ENCODE measurements around the gene TNFRSF12A. TPM values are rescaled to one million over a fixed set of nuclear protein-coding genes. Genes with fewer than 3 reads are reported as not detected.

TNFRSF12A gene
- total and polyA plus RNA-seq, 7 donors, result 69.5 to 889 (median 164) TPM

- no peaks in the 10 kb centered on the region for H3K9me3 ChIP-seq
- TF ChIP-seq CTCF (IDR thresholded peaks at IDR 0.05), result peak; percentile 33
- H3K27ac ChIP-seq, result peak overlapping the region; percentile 100
- WGBS, 3 donors, result 9 to 10% (median 9%) methylated on average over 21 to 25 of the region's 25 CpGs
- H3K36me3 ChIP-seq (ENCODE audit: insufficient read depth in 1 of 2, low read depth in 1 of 2), result peaks cover 0 to 15% of the 10 kb centered on the region in 2 donors
- DNase-seq (peak; percentile 90 to 96), ATAC-seq (peak; percentile 55 to 65 (median 60))
- H3K4me1 ChIP-seq, result peaks cover 31% of the 10 kb centered on the region
- peak overlapping the region; percentile 94 for H3K4me3 ChIP-seq
- intact Hi-C loops (cut with DNase I), result no loop called here
- H3K27me3 ChIP-seq (ENCODE audit: insufficient read depth in 3 of 3, low read length in 2 of 3), result peaks cover 0 to 18% (median 1%) of the 10 kb centered on the region in 3 donors
These were observed 1.5 kb downstream of the TNFRSF12A start for GRCh38 chr16:3021449-3022207.

GRCh38 chr16:3022208-3022683 is 2.1 kb downstream of the TNFRSF12A start:
- WGBS, 3 donors, result 9 to 23% (median 12%) methylated on average over 8 of the region's 8 CpGs
- peak; percentile 95 for DNase-seq
- peaks cover 0 to 22% of the 10 kb centered on the region in 2 donors for H3K36me3 ChIP-seq (ENCODE audit: insufficient read depth in 1 of 2, low read depth in 1 of 2)
- peaks cover 31% of the 10 kb centered on the region for H3K4me1 ChIP-seq
- ATAC-seq, result peak; percentile 45 to 67 (median 52)
- no peak for TF ChIP-seq CTCF (IDR thresholded peaks at IDR 0.05)
- H3K27ac ChIP-seq, result peak overlapping the region; percentile 100
- intact Hi-C loops (cut with DNase I), result no loop called here
- no peaks in the 10 kb centered on the region for H3K9me3 ChIP-seq
- H3K27me3 ChIP-seq (ENCODE audit: insufficient read depth in 3 of 3, low read length in 2 of 3), result peaks cover 0 to 16% (median 1%) of the 10 kb centered on the region in 3 donors
- H3K4me3 ChIP-seq, result peak overlapping the region; percentile 94

GRCh38 chr16:3022684-3023414 is 2.7 kb downstream of the TNFRSF12A start:
- H3K36me3 ChIP-seq (ENCODE audit: insufficient read depth in 1 of 2, low read depth in 1 of 2), result peaks cover 0 to 25% of the 10 kb centered on the region in 2 donors
- ATAC-seq, result peak; percentile 4 to 36 (median 27)
- H3K4me1 ChIP-seq, result peaks cover 31% of the 10 kb centered on the region
- no peaks in the 10 kb centered on the region for H3K9me3 ChIP-seq
- 12 to 37% (median 19%) methylated on average over 6 to 8 of the region's 8 CpGs for WGBS, 3 donors
- peak; percentile 74 to 84 for DNase-seq
- peak overlapping the region; percentile 100 for H3K27ac ChIP-seq
- H3K4me3 ChIP-seq, result peak overlapping the region; percentile 94
- H3K27me3 ChIP-seq (ENCODE audit: insufficient read depth in 3 of 3, low read length in 2 of 3), result peaks cover 0 to 10% (median 1%) of the 10 kb centered on the region in 3 donors
- intact Hi-C loops (cut with DNase I), result no loop called here
- TF ChIP-seq CTCF (IDR thresholded peaks at IDR 0.05), result no peak

GRCh38 chr16:3023415-3023668 is 3.2 kb downstream of the TNFRSF12A start:
- H3K9me3 ChIP-seq, result no peaks in the 10 kb centered on the region
- peaks cover 29% of the 10 kb centered on the region for H3K4me1 ChIP-seq
- 0 to 10% (median 7%) methylated on average over 3 to 6 of the region's 6 CpGs for WGBS, 3 donors
- ATAC-seq (peak in 2 of 4 donors; percentile 0), DNase-seq (no peak)
- TF ChIP-seq CTCF (IDR thresholded peaks at IDR 0.05), result no peak
- peak overlapping the region; percentile 94 for H3K4me3 ChIP-seq
- H3K27me3 ChIP-seq (ENCODE audit: insufficient read depth in 3 of 3, low read length in 2 of 3), result peaks cover 0 to 5% (median 0%) of the 10 kb centered on the region in 3 donors
- H3K36me3 ChIP-seq (ENCODE audit: insufficient read depth in 1 of 2, low read depth in 1 of 2), result peaks cover 0 to 25% of the 10 kb centered on the region in 2 donors
- peak overlapping the region; percentile 100 for H3K27ac ChIP-seq
- intact Hi-C loops (cut with DNase I), result no loop called here

Data from psoas muscle (tissue), 8 donors.